HepG2 (cell line): ENCODE data around the gene PDP2. TPM values are rescaled to one million over a fixed set of nuclear protein-coding genes. Genes with fewer than 3 reads are reported as not detected.

Experiments used
- ARNT2 ChIP-seq: sonication (generic); formaldehyde crosslinking; IDR thresholded peaks from 2 replicates; pipeline ENCODE4 v1.8.0; 2022; ENCODE audit warnings: mild to moderate bottlenecking, low read depth, missing genetic modification reagents, moderate library complexity
- ATF4 ChIP-seq, 2 experiments: fragments of 450-650 bp in 1 of 2; sonication (generic) in 1 of 2; formaldehyde crosslinking; IDR thresholded peaks; 2 replicates each; pipeline versions ENCODE4 v1.5.0 to v1.8.0; 2020 to 2022; ENCODE audit warnings: mild to moderate bottlenecking in 1 of 2, missing genetic modification reagents in 1 of 2
- DNMT3B ChIP-seq: conservative IDR thresholded peaks from 2 replicates; pipeline ENCODE4 v1.6.1; 2016; ENCODE audit warnings: missing biosample characterization, control low read depth
- GPBP1L1 ChIP-seq: sonication (generic); formaldehyde crosslinking; IDR thresholded peaks from 2 replicates; pipeline ENCODE4 v1.5.0; 2020; ENCODE audit warnings: mild to moderate bottlenecking, missing genetic modification reagents
- HNF1A ChIP-seq, 2 experiments: sonication (generic) in 1 of 2; formaldehyde crosslinking in 1 of 2; IDR thresholded peaks; 2 replicates each; pipeline versions ENCODE4 v1.4.0 to v1.6.1; 2016 to 2020; ENCODE audit warnings: borderline replicate concordance in 1 of 2, low read depth in 1 of 2, mild to moderate bottlenecking in 1 of 2, missing genetic modification reagents in 1 of 2
- HNRNPUL1 ChIP-seq: fragments of 200-400 bp; formaldehyde crosslinking; IDR thresholded peaks from 2 replicates; pipeline ENCODE4 v1.6.1; 2017; ENCODE audit warnings: low read depth, mild to moderate bottlenecking, low read length, moderate library complexity
- HOXA5 ChIP-seq: sonication (generic); formaldehyde crosslinking; IDR thresholded peaks from 2 replicates; pipeline ENCODE4 v1.4.0; 2020; ENCODE audit warnings: missing genetic modification reagents
- KDM5A ChIP-seq: fragments of 200-600 bp; sonication (generic); IDR thresholded peaks from 2 replicates; pipeline ENCODE4 v1.7.0; 2018; ENCODE audit warnings: antibody characterized with exemption, mild to moderate bottlenecking, low read length, borderline replicate concordance
- KLF11 ChIP-seq: IDR thresholded peaks from 2 replicates; pipeline ENCODE4 v1.6.1; 2016; ENCODE audit warnings: missing compliant biosample characterization
- MAF1 ChIP-seq: sonication (generic); formaldehyde crosslinking; IDR thresholded peaks from 2 replicates; pipeline ENCODE4 v1.5.0; 2020; ENCODE audit warnings: missing genetic modification reagents, borderline replicate concordance
- MYNN ChIP-seq: sonication (generic); formaldehyde crosslinking; IDR thresholded peaks from 2 replicates; pipeline ENCODE4 v1.4.0; 2020; ENCODE audit warnings: mild to moderate bottlenecking, low read depth, missing genetic modification reagents
- NFKBIZ ChIP-seq: IDR thresholded peaks from 2 replicates; pipeline ENCODE4 v1.6.1; 2018; ENCODE audit warnings: missing genetic modification reagents, missing compliant biosample characterization
- PPARG ChIP-seq: conservative IDR thresholded peaks from 2 replicates; pipeline ENCODE4 v1.6.1; 2016; ENCODE audit warnings: missing biosample characterization, missing genetic modification reagents
- SP4 ChIP-seq: sonication (generic); formaldehyde crosslinking; IDR thresholded peaks from 2 replicates; pipeline ENCODE4 v1.8.1; 2023; ENCODE audit warnings: mild to moderate bottlenecking, missing genetic modification reagents
- ZBTB21 ChIP-seq: sonication (generic); formaldehyde crosslinking; IDR thresholded peaks from 2 replicates; pipeline ENCODE4 v1.4.0; 2020; ENCODE audit warnings: missing genetic modification reagents
- ZC3H13 ChIP-seq: sonication (generic); formaldehyde crosslinking; IDR thresholded peaks from 2 replicates; pipeline ENCODE4 v1.8.1; 2023; ENCODE audit warnings: mild to moderate bottlenecking, missing genetic modification reagents, moderate library complexity
- ZKSCAN8 ChIP-seq: IDR thresholded peaks from 2 replicates; pipeline ENCODE4 v1.6.1; 2016; ENCODE audit warnings: borderline replicate concordance, missing genetic modification reagents, missing compliant biosample characterization
- ZNF781 ChIP-seq: sonication (generic); formaldehyde crosslinking; IDR thresholded peaks from 2 replicates; pipeline ENCODE4 v1.5.1; 2020; ENCODE audit warnings: borderline replicate concordance, mild to moderate bottlenecking, missing genetic modification reagents; ENCODE audit errors: not compliant biosample characterization
- polyA plus RNA-seq, 8 experiments: library from polyadenylated mRNA; depleted of rRNA in 3 of 8; stranded (reverse) in 7 of 8; unstranded in 1 of 8; fragments of >200 nt; fragmentation: Illumina TruSeq in 4 of 8; extraction: Trizol in 4 of 8; gene quantifications; 2 replicates each; pipeline versions ENCODE4 v1.2.1 to v1.2.3, GENCODE V29; 2011 to 2016; ENCODE audit warnings: low read depth in 4 of 8, missing spikeins in 1 of 8, mixed read lengths in 1 of 8; ENCODE audit not compliant: insufficient read depth in 1 of 8
- total RNA-seq, 5 experiments: library from RNA; depleted of rRNA; stranded (reverse); fragments of >200 nt; fragmentation: Illumina TruSeq; extraction: Trizol; gene quantifications; 2 replicates each; pipeline ENCODE4 v1.2.3, GENCODE V29; 2016; ENCODE audit warnings: low read depth in 1 of 5
- TF ChIP-seq, protein P1 (sequence below): fragments of 450-650 bp; IDR thresholded peaks from 2 replicates; pipeline ENCODE4 v1.6.1; 2017; ENCODE audit warnings: mild to moderate bottlenecking

The PDP2 gene
- total and polyA plus RNA-seq, 2 of the 13 experiments (the other 11 are each of a cell fraction or from before 2014, with no cell fraction given), result 12.8 to 15.8 TPM

DNA sequence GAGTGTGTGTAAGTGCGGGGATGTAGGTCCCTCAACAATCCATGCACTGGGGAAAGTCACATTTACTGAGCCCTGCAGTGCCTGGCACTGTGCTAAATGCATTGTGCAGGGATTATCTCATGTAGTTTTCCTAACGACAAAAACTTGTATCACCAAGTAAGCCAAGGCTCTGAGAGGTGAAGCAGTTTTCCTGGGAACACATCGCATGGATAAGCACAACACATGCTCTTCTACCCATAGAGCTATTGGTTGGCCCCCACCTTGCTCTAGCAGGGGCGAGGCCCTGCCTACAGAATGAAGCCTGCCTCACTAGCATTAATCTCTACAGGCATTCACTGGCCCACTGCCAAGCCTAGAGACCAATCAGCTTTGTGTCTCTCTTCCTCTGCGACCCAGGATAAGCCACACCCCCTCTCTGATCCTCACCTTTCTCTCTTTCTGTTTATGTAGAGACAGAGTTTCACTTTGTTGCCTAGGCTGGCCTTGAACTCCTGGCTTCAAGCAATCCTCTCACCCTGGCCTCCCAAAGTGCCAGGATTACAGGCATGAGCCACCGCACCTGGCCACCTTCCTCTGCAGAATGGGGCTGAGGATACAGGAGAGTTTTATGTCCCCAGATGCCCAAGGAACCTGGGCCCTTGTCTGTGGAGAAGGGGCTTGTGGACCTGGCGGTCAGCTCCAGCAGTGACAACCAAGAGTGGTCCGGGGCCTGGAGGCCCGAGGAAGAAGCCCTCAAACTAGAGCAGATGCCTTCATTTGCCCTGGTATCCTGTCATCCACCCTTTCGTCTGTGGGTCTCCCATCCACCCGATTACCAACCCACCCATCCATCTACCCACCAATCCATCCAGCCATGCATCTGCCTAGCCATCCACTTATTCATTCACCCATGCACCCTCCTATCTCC lies 25.6 kb downstream of the PDP2 start (continued):
- TF ChIP-seq NFKBIZ (CRISPR knock-in tag) (no peak), HNF1A (IDR thresholded peaks at IDR 0.05; ENCODE audit: low read depth) (no peak; the same call in 1 of the 2 replicates), HNF1A (CRISPR knock-in tag; IDR thresholded peaks at IDR 0.05; ENCODE audit: borderline replicate concordance) (peak; percentile 79; the same call in 1 of the 2 replicates), HOXA5 (CRISPR knock-in tag) (peak; percentile 38; the same call in 1 of the 2 replicates), HNRNPUL1 (no peak), KDM5A (no peak), ZNF781 (CRISPR knock-in tag) (no peak), DNMT3B (CRISPR knock-in tag) (no peak), ARNT2 (CRISPR knock-in tag) (no peak), ATF4 (CRISPR knock-in tag; IDR thresholded peaks at IDR 0.05) (peak in 1 of 2 experiments; percentile 51; a peak in 1 of 4 replicates), SP4 (CRISPR knock-in tag) (0 out of 2 replicates have a peak, but pooled peaks have one; percentile 24), ZC3H13 (CRISPR knock-in tag) (no peak), GPBP1L1 (CRISPR knock-in tag) (no peak), ZBTB21 (CRISPR knock-in tag) (peak; percentile 63; the same call in 1 of the 2 replicates), PPARG (CRISPR knock-in tag) (peak; percentile 80), MYNN (no peak), MAF1 (CRISPR knock-in tag) (peak; percentile 80), KLF11 (CRISPR knock-in tag) (no peak), ZKSCAN8 (CRISPR knock-in tag) (0 out of 2 replicates have a peak, but pooled peaks have one; percentile 25)
- TF ChIP-seq, protein P1, sequence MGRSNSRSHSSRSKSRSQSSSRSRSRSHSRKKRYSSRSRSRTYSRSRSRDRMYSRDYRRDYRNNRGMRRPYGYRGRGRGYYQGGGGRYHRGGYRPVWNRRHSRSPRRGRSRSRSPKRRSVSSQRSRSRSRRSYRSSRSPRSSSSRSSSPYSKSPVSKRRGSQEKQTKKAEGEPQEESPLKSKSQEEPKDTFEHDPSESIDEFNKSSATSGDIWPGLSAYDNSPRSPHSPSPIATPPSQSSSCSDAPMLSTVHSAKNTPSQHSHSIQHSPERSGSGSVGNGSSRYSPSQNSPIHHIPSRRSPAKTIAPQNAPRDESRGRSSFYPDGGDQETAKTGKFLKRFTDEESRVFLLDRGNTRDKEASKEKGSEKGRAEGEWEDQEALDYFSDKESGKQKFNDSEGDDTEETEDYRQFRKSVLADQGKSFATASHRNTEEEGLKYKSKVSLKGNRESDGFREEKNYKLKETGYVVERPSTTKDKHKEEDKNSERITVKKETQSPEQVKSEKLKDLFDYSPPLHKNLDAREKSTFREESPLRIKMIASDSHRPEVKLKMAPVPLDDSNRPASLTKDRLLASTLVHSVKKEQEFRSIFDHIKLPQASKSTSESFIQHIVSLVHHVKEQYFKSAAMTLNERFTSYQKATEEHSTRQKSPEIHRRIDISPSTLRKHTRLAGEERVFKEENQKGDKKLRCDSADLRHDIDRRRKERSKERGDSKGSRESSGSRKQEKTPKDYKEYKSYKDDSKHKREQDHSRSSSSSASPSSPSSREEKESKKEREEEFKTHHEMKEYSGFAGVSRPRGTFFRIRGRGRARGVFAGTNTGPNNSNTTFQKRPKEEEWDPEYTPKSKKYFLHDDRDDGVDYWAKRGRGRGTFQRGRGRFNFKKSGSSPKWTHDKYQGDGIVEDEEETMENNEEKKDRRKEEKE, result no peak
